Activated CD4-positive, alpha-beta T cell treated with anti-CD3 and anti-CD28 coated beads, Interleukin-2, amount 50 U/mL, for 24 hours (primary cell): ENCODE data around the gene SCLY.
"Not testable (repeated sequence)": the region's sequence is repeated elsewhere in the genome, so short reads cannot be mapped to it uniquely, and the experiment has no call there.

Experiments
- DNase-seq, 2 donors: peaks; one replicate each; pipeline ENCODE4 v3.0.0-alpha.2; 2020; ENCODE audit warnings: low read depth in 1 of 2, low spot score in 1 of 2

SCLY gene

DNA sequence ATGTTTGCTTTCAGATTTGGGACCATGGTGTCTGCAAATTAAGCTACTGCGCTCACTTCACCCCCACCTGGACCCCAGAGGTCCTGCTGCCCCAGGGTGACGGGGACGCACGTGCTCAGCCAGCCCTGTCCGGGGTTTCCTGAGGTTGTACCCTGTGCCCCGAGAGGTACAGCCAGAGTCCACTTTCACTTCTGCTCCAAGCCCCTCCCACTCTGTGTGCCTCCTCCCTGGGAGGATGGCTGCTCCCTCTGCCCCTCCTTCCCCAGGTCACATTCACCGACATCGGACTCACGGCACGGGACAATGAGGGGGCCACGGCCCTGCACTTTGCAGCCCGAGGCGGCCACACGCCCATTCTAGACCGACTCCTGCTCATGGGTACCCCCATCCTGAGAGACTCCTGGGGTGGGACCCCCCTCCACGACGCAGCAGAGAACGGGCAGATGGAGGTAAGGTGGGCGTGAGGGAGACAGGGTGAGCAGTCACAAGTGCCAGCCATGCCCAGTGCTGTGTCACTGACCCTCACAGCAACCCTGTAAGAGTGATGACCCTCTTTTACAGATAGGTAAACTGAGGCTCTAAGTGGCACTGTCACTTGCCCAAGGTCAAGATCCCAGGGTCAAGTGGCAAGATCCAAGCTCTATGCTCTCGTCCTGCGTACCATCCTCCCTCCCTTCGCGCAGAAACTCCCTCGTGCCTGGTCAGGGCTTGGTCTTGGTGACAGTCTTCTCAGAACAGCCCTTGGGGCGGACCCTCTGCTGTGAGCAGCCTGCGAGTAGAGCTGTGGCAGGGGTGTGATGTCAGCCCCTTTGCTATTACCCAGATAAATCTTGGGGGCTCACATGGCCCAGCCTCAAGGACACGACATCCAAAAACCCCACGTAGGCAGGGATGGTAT lies 47.0 kb downstream of the SCLY start:
- DNase-seq: no peak

DNA sequence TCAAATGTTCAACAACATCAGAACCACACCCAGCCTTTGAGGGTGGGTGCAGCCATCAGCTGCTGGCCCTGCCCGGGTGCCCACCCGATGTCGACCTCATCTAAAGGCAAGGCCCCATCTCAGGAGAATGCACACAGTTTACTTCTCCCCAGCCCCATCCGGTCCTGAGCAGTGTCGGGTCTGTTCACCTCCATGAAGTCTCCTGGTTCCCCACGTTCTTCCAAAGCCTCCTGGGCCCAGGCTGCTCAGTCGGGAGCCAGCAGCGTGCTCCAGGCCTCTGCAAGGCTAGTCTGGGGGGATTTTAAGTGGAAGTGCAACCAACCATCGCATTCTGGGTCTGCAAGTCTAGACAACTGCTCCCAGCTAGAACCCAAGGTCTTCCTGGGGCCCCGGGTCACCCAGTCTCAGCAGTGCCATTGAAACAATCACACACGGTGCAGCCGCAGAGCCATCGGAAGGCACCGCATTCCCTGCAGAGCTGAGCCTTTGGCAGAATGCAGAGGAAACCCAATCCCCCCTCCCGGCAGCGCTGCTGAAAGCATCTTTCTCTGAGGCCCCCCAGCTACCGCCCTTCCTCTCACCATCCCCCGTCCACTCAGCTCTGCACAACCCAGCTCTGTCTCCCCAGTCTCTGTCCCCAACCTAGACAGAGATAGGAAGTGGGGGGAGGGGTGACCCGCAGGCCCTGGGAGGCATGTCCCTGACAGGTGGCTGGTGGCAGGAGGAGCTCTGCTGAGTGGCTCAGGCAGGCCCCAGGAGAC lies 47.8 kb downstream of the SCLY start:
- DNase-seq: no peak

DNA sequence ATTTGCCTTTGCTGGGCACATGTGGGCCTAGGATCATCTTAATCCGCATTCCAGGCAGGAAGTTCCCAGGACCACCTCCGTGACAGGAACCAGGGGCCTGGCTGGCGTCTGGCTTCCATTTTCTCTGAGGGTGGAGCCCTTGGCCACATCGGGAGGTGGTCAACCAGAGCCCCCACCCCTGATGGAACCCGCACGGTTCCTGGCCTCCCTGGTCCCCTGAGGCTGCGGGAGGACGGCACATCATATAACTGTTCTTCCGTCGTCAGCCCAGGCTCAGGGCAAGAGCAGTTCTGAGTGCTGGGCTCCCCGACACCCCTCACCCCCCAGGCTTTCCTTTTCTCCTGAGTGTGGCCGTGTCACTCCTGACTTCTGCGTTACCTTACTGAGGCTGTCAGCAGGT lies 52.8 kb downstream of the SCLY start:
- DNase-seq: no peak

DNA sequence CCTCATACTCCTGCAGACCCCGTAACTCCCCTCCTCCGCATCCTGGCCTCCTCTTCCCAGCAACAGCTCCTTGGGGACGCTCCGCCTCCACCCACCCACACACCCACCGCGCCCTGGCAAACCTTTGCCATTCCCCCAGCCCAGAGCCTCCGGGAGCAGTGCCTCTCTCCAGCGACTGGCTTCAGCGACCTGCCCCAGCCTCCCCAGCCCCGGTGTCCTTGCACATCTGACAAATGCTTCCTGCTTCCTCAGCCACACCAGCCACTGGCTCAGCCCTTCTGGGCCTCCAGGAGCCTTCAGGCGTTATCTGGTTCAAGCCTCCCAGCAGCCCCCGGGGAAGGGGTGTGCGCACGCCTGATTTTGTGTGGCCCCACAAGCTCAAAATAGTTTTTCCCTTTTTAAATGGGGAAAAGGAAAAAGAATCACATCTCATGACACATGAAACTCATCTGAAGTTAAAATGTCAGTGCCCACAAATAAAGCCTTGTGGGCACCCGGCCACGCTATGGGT lies 53.6 kb downstream of the SCLY start:
- DNase-seq: no peak

DNA sequence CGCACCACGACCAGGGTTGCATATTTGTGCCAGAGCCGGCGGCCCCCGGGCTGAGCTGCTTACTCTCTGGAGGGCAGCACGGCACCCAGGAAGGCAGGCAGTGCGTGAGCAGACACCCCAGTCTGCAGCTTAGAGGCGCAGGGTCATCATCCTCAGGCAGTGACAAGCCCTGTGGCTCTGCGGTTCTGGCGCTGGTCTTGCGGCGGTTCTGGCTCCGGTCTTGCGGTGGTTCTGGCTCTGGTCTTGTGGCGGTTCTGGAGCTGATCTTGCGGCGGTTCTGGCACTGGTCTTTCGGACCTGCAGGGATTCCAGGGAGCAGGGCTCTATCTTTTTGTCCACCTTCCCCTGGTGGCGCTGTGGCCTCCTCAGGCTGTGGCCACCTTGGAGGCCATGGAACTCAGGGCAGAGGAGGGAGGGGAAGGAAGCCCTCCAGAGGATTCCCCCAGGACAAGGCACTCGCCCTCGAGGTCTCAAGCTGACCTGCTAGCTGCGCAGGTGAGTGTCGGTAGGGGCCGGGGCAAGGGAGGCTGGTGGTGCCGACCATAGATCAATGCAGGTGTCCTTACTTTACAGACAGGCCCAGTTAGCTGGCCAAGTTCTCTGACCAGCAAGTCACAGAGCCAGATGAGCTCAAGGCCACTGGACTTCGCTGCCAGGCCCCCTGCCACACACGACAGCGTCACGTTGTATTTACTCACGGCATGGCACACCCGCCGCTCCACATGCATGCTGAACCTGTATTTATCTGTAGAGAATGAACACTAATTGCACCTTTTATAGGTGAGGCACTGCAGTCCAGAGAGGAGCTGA lies 54.3 kb downstream of the SCLY start:
- DNase-seq: no peak

DNA sequence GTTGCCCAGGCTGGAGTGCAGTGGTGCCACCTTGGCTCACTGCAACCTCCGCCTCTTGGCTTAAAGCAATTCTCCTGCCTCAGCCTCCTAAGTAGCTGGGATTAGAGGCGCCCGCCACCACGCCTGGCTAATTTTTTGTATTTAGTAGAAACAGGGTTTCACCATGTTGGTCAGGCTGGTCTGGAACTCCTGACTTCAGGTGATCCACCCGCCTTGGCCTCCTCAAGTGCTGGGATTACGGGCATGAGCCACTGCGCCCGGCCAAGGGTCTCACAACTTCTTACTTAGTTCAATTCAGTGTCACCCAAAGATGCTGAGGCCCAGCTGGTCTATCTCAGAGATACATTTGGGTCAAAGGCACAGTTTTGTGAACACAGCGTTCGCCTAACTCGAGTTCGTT lies 54.9 kb downstream of the SCLY start:
- DNase-seq: not testable (repeated sequence)

DNA sequence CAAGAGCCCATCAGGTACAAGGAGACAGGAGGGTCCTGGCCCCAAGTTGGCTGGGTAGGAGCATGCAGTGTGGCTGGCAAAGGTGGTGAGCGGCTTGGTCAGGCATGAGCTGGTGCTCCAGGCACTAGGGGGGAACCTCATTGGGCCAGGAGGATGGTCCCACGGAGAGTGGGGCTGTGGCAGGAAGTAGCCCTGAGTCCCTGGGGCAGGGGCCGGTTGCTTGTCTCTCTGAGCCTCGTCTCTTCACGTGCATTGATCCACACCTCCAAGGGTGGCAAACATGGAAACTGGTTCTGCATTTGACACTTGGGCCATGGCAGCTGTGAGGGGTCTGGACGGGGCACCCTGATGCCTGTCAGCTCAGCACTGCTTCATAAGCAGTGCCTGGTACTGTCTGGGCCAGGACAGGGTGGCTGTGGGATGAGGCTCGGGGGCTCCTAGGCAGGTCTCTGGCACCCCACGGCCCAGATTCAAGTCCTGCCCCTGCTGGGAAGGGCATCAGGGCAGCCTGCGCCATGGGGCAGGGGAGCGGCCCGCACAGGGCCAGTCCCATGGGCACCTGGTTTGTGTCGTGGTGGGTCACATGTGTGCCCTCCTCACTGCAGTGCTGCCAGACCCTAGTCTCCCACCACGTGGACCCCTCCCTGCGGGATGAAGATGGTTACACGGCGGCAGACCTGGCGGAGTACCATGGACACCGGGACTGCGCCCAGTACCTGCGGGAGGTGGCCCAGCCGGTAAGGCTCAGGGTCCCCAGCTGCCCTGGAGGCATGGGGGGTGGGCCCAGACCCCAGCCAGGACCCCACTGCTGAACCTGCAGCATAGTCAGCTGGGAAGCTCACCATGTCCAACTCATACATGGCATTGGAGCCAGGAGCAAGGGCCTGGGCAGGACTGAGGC lies 55.7 kb downstream of the SCLY start:
- DNase-seq: no peak

DNA sequence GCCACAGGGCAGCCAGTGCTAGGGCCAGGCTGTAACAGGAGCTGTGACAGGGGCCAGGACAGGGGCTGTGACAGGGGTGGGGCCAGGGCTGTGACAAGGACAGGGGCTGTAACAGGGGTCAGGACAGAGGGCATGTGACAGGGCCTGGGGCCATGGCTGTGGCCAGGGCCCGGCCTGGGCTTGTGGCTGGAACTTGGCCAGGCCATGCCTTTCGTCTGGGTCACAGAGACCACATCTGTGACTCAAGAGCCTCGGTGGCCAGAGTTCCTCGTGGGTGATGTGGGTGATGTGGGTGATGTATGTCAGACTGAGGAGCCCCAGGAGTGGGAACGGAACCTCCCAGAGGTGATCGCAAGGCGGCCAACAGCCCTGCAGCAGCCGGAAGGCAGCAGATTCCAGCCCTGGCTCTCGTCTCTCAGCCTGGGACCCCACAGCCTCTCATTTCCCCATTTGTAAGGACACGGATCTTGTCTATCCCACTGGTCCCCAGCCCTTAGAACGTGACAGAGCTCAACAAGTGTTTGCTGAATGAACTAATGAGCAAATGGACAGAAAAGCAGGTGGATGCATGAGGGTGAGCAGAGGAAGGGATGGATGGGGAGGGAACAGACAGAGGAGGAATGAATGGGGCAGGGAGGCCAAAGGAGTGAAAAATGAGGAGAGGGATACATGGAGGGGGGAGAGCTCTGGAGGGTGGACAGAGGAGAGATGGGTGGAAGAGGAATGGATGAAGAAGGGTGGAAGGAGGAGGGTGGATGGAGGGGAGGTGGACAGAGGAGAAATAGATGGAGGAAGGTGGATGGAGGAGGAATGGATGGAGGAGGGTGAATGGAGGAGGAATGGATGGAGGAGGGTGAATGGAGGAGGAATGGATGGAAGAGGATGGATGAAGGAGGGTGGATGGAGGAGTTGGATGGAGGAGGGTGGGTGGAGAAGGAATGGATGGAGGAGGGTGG lies 56.7 kb downstream of the SCLY start:
- DNase-seq: no peak

DNA sequence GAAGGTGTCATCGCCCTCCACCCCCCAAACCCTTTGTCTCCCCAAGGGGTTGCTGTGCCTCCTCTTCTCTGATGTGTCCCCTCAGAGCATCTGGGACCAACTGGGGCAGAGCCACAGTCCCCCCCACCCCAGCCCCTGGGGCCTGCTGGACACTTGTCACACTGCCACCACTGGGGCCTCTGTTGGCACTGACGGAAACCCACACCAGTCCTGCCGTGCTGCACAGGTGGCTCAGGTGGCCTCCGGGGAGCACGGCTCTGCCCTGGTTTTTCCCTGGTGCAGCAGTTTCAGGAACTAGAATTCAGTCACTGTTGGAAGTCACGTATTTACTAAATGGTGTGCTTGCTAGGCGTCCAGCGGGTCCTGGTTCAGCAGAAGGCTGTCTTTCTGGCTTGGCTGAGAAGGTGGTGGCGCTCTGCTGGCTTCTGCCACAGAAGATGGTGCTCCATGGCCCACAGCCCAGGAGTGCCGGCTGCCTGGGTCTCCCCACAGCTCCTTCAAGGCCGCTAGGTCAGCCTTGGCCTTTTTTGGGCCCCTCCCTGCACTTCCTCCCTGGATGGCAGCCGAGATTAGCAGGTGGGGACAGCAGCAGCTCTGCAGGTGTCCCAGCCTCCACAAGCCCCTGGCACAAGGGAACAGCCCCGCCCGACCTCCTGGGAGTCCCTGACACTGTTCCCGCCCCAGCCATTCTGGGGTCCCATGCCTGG lies 59.1 kb downstream of the SCLY start:
- DNase-seq: no peak

DNA sequence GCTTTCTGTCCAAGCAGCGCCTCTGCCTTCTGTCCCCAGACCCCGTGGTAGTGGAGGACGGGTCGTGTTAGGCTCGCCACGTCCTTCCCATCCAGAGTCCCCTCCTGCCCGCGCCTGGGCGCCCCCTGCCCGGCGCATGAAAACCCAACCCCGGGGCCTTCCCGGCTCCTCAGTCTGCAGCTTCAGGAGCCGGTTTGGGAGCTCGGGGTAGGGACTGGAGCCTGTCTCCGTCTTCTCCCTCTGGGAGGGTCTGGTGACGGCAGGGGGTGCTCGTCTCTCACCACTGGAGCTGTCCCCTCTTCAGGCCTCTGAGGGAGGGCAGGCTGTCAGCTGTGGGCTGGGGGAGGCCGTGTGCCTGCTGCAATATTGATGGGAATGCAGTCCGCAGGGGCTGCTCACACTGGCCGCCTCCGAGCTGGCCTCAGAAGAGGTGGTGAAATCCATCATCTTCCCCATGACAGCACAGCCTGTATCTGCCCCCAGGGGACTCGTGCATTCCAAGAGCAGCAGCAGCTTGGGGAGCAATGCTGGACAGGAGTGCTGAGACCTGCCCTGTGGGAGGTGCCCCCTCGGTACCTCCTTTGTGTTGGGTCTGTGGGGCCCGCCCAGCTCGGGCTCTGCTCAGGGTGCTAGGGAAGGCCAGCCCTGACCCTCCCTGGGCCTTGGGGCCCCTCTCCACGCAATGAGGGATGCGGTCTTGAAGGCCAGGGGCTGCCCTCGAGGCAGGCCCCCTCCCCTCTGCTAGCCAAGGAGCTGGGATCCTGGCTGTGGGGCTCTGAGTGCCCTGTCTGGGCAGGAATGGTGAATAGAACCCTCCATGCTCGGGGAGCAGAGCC lies 59.9 kb downstream of the SCLY start:
- DNase-seq: no peak

DNA sequence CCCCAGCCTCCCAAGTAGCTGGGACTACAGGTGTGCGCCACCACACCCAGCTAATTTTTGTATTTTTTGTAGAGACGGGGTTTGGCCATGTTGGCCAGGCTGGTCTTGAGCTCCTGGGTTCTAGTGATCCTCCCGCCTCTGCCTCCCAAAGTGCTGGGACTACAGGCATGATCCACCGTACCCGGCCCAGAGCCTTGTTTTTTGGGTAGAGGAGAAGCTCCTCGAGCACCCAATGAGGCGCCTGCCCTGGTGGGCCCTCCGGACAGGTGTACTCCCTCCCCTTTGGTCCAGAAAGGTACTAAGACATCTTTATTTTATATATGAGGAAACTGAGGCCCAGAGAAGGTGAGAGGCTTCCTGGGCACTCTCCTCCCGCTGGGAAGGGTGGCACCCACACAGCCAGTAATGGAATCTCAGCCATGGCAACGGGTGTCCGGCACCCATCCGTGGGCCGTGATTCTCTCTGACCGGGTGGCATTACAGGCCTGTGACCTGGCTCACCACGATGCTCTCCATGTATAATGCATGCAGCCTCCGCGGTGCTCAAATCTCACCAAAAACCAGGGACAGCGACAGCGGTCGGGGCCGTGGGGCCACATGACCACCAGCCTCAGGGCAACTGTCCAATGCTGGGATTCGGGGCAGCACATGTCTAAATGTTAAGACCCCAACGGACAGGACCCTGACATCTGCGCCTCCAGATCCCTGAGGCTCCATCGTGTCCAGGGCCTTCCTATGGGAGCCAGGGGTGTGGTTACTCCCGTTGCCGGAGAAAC lies 60.9 kb downstream of the SCLY start:
- no peak for DNase-seq

DNA sequence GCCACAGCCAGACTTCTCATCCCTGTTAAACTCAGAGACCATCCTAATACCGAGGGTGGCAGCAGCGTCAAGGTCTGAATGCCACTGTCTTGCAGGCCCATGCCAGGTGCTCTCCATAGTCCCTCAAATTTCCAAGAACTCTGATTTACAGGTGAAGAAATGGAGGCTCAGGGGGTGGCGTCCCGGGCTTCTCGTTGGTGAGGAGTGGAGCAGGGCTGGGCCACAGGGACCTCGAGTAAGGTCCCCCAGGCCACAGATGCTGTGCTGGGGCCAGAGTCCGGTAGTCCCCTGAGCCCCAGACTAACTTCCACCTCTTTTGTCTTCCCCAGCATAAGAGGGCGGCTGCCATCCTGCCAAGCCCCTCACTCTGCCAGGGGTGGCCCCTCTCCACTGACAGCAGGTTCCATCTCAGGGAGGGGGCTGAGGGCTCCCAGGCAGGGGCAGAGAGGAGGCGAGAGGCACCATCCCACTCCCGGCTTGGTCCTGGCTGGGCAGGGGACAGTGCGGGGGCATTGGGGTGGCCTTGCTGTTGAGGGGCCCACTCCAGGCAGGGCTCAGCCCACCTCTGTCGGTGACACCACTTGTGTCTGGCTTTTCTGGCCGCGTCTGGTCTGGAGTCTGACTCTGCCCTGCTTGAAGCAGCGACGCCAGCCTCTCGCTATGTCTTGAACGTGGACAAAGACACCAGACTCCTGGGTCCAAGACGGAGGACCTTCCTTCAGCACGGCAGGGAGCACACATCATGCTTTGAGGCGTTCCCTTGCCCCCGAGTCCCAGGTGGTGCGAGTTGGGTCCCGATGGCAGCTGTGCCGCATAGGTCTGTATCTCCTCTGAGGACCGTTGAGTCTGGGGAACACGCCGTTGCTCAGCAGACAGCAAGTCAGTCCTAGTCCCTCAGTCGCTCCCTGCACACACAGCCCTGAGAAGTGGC lies 61.8 kb downstream of the SCLY start:
- DNase-seq: no peak

DNA sequence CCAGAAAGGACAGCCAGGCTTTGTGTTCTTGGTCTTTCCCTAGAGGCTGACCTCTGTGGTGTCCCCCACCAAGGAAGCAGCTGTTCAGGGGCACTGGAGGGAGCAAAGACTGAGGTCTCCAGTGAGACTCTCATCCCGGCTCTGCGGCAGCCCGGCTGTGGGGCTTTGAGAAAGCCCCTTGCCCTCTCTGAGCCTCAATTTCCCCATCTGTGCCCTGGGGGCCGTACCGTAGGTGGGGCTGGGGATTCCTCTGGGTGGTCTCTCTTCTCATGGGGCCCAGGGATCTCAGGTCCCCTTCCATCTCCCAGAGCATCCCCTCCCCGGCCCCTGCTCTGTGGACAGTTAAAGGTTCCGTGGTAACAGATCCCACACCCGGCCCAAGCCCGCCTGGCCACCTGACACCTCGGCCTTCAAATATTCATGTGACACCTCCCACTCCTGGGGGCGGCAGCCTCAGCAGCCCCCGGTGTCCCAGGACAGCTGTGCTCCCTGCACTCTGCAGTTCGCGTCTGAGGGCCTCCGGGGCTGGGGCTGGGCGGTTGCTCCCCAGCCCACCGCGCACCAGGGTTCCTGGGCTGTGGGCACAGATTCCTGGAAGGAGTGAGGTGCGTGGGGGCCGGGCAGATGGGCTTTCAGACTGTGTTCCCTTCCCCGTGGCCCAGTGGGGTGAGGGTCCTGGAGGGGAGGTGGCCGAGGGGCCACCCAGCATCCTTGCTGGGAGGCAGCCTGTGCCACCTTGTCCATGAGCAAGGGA lies 62.6 kb downstream of the SCLY start:
- no peak for DNase-seq

DNA sequence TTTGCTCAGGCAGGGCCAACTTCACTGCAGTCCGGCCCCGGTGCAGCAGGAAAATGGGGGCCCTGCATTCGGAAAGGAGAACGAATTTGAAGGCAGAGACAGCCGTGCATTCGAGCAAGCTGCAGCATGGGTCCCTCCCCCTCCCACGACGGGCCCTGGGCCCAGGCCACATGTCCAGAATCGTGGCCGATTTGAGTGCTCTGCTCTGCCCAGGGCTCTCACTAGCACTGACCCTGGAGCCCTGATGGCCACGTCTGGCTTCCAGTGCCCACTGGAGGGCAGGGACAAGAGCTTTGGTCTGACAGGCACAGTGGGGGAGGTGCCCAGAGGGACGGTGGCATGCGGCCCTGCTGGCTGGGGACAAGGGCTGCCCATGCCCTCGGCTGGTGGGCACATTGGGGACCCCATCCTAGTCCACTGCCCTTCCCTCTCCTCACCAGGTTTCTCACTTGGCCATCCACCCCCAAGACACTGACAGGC lies 63.2 kb downstream of the SCLY start:
- no peak for DNase-seq
